LoVo (cell line): Measurements from ENCODE around the gene BCAS3.

Source experiments
- DNase-seq: peaks from one replicate; pipeline ENCODE4 v3.0.0-alpha.2; 2016; ENCODE audit warnings: low spot score

The BCAS3 gene

DNA sequence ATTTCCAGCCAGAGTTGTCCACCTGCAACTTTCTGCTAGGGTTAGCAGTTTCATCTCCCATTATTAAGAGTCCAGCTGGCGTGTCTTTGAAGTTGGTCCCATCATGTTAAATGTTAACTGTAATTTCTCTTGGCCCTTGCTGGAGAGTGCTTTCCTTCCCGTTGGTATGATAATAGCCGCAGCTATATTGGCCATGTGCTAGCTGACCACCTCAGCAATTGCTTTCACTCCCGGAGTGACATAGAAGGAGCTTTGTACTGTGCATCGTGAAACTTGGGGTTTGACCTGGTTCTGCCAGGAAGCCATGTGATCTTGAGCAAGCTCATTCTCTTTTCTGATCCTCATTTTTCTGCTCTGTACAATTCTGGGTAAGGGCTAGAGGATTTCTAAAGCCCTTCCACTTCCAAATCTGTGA, 641.0 kb downstream of the BCAS3 start:
- DNase-seq, result no peak

DNA sequence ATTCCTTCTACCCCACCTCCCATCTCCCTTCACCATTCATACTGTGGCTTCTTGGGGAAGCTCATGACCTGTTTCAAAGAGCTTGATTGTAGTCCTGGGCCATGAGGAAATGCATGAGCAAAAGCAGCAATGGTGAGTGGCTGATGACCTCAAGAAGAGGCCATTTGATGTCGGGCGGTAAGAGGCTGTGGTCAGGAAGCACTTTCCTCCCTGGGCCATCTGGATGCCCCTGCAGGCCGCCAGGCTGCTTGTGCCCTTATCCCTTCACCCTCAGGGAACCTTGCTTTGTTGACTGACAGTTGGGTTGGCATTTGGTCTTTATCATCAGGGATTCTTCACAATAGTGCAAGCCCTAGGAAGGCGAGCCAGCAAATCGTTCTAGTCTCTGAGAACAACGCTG, 643.7 kb downstream of the BCAS3 start:
- DNase-seq, result no peak

DNA sequence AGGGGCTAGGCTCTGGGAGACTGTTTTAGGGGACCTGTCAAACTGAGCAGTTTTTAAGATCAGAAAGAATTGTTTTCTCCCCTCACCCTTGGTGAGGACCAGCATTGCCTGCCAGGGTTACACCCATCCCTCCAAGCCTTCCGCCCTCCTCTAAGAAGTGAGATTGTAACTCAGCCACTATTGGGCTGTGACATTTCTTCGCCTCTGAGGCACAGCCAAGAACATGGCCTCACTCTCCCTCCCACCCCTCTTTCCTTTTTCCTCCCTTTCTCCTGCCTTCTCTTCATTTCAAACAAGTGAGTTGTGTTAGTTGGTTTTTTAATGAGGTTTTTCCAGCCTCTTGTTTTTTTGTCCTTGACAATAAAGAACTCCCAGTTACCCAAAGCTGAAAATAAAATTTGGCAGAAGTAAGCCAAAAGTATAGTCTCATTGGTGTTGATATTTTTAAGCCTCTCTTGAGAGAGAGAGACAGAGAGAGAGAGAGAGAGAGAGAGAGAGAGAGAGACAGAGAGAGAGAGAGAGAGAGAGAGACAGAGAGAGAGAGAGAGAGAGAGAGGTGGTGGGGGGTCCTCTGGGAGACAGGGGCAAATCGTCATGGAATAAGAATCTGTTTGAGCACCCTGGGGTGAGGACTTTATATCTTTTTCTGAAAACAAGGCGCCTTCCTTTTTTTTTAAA, 644.8 kb downstream of the BCAS3 start:
- no peak for DNase-seq

DNA sequence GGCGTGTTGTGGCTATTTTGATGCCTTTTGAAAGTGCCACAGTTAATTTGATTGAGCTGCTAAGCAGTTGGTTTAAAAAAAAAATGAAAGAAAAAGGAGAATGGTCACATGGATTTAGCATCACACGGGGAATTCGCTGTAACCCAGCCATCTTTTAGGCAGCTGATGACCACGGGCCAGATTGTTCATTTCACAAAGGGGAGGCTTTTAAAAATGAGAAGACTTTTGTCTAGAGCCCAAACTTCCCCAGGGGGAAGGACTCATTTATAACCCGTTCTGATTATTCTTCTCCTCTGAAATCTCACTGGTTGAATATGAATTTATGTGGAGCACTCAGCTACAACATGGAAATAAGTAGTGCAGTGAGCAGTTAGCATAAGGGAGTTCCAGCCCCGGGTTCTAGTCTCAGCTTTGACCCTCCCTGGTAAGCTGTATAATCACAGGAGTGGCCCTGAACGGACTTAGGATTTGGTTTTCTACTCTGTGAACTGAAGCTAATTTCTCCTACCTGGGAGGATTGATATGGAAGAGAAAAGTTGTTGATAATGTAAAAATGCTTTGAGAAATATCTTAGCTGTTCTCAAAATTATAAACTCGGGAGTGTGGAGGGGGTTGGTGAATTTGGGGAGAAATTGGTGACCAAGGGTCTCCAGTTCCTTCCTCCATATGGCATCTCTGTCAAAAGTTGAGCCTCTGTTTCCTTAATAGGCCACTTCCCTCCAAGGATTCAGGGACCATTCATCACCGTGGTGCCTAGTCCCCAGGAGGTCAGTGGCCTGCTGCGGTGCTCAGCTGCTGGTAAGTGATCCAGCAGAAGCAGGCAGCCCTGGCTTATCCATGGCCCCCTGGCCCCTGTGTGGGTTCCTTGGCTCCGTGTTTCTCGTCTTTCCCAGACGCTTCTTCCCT, 645.6 kb downstream of the BCAS3 start:
- DNase-seq, result no peak

DNA sequence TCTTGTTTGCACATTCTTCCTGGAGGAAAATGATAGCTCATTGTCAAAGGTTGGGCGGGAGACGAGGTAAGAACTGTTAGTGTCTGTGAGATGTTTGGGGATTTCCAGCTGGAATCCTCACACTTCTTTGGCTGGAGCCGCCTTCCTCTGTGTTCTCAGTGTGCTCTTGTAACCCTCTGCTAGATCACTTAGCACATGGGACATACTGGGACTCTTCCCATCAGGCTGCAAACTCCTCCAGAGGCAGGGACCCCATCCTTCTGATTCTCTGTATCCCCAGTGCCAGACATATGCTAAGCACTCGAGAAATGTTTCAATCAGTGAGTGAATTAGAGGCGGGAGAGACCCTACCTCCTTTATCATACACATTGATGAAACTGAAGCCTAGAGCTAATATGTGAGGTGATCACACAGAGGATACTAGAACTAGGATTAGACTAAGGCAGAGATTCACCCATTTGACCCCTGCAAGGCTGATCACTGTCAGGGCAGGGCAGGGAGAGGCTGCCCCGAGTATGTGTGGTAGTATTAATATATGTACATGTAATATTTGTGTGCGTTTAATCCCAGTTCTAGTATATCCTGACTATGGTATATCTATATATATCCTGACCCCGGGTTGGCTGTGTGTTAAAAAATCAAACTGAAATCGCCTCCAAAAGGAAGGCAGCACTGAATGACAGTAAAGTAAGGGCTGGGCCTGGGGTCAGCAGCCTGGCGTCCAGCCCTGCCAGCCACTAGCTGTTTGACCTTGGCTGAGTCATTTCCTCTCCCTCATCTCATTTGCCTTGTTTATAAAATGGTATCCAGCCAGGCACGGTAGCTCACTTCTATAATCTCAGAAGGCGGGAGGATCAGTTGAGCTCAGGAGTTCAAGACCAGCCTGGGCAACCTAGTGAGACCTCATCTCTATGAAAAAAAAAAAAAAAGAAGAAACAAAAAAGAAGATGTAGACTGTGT, 646.5 kb downstream of the BCAS3 start:
- DNase-seq, result no peak

DNA sequence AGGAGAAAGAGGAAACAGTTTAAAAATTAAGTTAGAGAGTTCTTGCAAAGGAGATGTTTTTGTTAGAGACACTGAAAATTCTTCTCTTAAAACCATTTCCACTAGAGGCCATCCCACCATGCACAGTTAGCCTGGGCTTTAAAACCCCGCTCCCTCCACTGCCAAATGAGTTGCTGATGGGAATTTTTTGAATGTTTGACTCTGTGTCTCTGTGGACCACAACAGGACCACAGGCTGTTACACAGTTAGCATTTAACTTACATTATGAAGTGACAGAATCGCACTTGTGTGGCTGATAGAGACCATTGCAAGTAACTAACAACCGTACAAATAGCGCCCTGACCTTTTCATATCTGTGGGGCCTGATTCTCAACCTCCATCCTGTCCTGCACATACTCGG, 647.3 kb downstream of the BCAS3 start:
- DNase-seq, result no peak

DNA sequence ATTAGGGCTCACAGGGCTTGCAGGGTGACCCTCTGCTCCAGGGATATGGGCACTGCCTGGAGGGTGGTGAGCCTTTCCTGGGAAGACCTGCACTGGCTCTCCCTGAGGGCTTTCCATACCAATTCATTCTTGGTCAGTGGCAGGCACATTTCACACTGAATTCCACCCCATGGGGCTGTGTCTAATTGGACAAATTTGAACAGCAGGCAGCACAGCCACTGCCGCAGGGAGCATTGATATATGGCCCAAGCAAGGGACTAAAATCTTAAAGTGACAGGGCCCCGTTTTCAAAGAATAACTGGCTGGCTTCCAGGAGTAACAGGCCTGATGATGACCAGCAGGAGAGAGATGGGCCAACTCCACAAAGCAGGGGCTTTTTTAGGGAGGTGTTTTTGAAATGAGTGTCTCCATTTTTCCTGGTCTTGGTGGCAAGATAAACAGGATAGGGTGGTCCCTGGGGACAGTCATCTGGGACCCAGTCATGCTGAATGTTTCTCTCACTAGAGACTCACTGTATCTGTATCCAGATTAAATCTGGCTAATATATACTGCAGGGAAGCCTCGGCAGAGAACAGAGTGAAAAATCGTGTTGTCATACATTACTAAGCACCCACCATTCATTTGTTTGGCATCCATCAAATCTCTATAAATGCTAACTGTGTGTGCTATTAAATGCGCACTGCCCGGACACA, 647.9 kb downstream of the BCAS3 start:
- no peak for DNase-seq

DNA sequence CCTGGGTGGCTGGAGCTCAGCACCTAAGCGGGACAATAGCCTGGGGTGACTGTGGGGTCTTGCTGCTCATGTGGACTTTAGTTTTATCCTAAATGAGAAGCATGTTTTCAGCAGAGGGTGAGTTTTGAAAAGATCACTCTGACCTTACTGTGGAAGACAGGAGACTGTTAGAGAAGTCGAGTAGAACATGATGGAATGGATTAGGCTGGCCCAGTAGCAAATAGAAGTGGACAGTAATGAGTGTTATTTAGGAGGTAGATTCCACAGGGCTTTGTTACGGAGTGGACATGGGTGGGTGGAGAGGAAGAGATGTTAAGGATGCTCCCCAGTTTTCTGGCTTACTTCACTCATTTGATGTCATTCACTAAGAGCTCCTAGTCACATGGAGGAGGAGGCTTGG, 648.7 kb downstream of the BCAS3 start:
- no peak for DNase-seq

DNA sequence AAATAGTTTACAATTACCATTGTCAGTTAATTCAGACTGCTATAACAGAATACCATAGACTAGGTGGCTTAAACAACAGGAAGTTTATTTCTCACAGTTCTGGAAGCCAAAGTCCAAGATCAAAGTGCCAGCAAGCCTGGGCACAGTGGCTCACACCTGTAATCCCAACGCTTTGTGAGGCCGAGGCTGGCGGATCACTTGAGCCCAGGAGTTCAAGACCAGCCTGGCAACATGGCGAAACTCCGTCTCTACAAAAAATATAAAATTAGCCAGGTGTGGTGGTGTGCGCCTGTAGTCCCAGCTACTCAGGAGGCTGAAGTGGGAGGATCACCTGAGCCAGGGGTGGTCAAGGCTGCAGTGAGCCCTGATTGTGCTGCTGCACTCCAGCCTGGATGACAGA, 650.7 kb downstream of the BCAS3 start:
- no peak for DNase-seq

DNA sequence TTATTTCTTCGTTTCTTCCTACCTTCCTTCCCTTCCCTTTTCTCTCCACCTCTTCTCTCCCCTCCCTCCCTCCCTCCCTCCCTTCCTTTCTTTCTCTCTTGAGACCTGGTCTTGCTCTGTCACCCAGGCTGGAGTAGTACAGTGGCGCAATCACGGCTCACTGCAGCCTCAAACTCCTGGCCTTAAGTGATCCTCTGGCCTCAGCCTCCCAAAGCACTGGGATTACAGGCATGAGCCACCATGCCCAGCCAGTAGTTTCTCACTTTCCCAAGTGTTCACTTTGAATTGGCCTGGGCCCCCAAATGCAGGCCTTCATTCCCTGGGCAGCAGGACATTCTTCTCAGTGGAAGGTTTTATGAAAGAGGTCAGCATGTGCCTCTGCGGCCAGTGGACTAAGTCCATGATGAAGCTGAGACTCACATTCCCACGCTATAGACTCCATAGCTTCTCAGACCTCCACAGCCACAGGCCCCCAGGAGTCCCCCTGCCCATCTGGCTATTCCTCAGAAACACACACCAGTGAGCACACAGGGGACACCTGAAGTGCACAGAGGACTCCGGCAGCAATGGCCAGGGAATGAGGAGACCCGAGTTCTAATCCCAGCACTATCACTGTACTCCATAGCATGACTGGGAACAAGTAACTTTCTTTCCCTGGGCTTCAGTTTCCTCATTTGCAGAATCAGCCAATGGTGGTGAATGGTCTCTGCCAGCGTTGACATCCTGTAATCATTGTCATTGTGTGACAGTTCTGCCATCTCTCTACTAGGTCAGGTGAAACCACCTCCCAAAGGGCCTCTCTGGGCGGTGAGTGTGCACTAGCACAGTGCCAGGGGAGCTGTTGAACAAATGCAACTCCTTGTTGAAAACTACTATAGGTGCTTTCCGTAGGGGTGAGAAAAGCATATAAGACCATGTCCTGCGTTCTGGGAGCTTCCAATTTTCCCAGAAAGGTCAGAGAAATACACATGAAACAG, 652.8 kb downstream of the BCAS3 start:
- DNase-seq, result no peak

DNA sequence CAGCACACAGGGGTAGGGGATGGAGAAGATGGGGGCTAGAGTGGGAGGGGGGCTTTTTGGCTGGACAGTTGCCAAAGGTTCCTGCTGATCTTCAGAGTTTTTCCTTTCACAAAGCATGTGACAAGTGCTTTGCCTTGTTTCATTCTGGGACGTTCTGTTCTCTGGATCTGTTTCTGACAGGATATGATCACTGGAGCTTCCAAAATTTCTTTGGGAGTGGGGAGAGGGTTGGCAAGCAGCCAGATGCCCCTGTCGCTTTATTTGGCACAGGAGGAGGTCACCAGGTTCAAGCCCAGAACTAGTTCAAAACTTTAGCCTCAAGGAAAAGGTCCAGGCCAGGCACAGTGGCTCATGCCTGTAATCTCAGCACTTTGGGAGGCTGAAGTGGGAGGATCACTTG, 653.5 kb downstream of the BCAS3 start:
- DNase-seq, result no peak

DNA sequence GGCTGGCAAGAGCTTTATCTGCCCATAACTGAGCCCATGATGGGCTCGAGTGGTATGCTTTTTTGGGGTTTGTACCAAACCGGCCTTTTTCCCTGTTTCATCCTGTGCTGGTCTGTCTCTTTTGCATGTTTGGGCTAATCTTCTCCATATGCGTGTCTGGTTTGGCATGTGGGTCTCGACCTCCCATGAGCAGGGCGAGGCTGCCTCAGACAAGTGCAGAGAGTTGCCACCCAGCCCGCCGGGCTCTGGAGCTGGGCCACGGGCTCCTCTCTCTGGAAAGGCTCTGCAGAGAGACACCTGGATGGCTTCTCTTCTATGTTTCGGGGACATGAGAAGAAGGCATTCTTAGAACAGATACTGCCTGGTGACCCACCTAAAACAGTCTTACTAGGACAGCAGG, 654.2 kb downstream of the BCAS3 start:
- DNase-seq, result no peak

DNA sequence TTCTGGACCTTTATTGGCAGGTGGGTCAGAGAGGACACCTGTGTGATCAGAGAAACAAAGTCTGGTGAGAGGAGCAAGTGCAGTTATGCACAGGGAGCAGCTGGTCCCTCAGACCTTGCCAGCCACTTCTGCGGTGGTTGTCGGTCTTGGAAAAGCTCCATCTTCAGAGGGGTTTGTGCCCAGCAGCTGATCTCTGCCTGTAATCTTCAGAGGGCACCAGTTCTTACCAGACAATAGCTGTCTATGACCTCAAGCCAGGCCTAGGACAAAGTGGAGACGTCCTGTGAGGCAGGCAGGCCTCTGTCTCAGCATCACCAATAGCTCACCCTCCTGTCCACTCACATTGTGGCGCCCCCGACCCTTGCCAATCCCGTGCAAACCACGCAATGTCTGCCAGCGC, 655.5 kb downstream of the BCAS3 start:
- DNase-seq, result no peak

DNA sequence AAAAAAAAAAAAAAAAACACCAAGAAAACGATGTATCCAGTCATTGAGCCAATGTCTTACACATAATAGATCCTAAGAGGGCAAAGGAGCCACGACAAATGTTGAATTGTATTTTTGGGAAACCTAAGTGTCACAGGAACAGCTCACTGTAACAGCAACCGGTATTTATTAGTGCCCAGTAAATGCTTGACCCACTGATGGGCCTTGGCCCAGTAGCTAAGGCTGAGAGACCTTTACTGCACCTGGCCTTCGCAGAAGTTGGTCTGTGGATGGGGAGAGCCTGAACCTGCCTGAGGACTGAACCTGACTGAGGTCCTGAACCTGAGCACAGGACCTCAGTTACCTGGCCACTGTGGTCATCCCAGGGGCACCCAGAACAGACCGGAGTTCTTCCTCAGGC, 657.0 kb downstream of the BCAS3 start:
- no peak for DNase-seq

DNA sequence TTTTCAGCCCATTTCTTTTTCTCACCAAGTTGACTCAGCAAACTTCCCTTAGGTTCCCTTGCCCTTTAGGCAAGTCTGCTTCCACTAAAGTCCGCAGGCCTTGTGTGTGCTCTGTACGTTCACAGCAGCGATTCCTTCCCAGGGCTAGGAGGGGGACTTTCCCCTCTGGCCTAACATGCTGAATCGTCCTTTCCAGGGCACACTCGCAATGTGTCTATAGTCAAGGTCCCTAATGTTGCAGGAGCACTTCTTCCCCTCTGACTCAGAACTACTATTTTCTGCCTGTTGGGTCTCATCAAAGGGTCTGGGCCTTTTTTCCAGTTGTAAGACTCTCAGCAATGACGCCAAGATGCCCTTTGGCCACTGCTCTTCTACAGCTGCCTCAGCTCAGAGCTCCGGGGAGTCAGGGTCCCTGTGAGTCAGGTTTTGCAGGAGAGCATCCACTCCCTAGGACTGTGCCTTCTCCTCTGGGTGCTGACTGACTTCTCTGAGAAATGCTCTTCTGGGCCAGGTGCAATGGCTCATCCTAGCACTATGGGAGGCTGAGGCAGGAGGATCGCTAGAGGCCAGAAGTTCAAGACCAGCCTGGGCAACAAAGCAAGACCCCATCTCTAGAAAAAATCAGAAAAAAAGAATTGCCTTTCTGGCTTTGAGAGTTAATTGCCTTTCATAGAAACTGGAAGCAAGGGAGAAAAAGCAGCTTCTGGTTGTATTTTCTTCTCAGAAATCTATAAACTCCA, 657.6 kb downstream of the BCAS3 start:
- no peak for DNase-seq

DNA sequence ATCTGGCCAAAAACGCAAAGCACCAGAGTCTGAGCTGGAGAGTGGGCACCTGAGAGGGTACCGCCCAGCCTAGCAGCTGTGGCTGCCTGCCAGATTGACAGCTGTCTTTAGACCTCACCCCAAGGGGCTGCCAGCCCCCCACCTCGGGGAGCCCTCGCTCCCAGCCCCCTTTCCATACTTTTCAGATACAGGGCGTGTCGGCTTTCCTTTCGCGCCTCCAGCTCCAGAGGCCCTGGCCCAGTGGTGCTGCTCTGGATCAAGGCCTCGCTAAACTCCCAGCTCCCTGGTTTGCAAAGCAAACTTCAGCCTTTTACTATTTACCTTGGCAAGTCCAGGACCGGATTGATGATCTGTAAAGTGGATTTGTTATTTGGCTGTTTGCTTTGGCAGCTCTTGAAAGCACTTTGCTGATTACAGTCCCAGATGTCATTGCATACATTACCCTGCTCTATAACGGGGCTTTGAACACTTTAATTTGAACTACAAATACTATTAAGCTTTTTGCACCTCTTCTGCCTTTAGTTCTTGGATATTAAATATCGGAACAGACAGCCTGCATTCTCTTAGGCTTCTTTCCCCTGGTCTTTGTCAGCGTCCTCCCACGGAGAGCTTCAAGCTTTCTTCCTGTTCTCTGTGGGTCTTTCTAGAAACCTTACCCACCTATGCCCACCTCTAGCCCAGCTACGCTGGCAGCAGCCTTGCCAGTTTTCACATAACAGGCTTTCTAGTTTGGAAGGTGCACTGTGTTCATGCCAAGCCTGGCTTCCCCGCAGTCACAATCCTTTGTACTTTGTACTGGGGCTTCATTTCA, 658.4 kb downstream of the BCAS3 start:
- peak; percentile 73 for DNase-seq

DNA sequence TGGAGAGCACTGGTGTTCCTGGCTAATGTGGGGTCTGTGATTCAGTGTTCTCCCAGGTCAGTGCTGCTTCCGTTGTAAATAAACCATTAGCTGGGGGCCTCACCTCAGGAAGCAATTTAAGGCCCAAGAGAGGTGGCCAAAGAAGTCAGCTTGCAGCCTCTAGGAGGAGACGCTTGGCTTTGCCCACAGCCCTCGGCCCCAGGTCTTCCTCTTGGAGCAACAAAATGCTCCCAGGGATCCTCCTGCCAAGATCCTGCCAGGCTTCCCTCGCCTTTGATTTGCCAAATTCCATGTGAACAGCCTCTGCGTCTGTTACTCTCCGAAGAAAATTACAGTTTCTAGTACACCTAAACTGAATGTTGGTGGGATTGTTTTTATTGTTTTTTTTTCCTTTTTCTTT, 659.6 kb downstream of the BCAS3 start:
- no peak for DNase-seq

DNA sequence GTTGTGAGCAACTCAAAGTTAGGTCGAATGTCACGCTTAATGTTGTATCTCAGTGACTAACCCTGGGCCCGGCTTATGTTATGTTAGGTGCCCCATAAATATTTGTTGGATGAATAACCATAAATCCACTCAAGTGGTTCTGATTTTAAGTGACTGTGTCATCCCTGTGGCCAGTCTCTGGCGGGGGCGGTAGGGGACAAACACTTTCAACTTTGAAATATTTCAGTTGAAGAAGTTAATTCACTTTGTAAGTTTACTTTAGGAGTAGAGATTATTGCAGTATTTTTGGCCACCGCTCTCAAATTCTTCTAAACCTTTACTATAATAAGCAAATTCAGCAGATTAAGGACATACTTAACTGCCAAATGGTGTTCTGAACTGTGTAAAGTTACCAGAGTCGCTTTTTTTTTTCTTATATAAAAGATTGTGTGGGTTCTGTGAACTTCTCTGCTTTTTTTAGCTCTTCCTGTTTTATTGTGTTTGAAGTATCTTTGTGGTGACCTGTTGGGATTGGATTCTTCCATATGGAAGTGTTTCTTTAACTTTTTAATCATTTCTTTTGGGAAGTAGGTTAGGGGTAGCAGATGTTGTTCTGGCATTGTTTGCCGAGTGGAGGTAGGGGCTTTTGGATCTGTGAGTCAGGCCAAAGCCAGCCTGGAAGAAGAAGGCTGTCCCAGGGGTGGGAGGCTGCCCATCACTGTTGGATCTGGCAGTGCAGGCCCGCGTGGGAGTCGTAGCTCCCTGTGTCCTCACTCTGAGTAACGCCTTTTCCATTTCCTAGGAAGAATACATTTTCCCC, 660.5 kb downstream of the BCAS3 start:
- DNase-seq, result peak; percentile 80
